HepG2 (cell line): ENCODE data around the gene CXADR. TPM values are rescaled to one million over a fixed set of nuclear protein-coding genes. Genes with fewer than 3 reads are reported as not detected.

Experiments
- BCL6 ChIP-seq: IDR thresholded peaks from 2 replicates; pipeline ENCODE4 v1.6.1; 2016; ENCODE audit warnings: missing genetic modification reagents, missing compliant biosample characterization
- CBX1 ChIP-seq: IDR thresholded peaks from one replicate; pipeline ENCODE4 v1.6.1; 2016; ENCODE audit warnings: antibody characterized with exemption, low read depth
- FOXA1 ChIP-seq, 2 experiments: fragments of 450-650 bp in 1 of 2; sonication (generic) in 1 of 2; formaldehyde crosslinking in 1 of 2; IDR thresholded peaks; 2 replicates each; pipeline versions ENCODE4 v1.4.0 to v1.6.1; 2016 to 2020; ENCODE audit warnings: missing genetic modification reagents in 1 of 2
- FOXA3 ChIP-seq: IDR thresholded peaks from 2 replicates; pipeline ENCODE4 v1.6.1; 2016; ENCODE audit warnings: missing genetic modification reagents, missing compliant biosample characterization
- FOXC1 ChIP-seq: sonication (generic); formaldehyde crosslinking; IDR thresholded peaks from 2 replicates; pipeline ENCODE4 v1.8.0; 2022; ENCODE audit warnings: mild to moderate bottlenecking, missing genetic modification reagents, borderline replicate concordance
- FOXJ3 ChIP-seq: sonication (generic); formaldehyde crosslinking; IDR thresholded peaks from 2 replicates; pipeline ENCODE4 v1.4.0; 2020; ENCODE audit warnings: missing genetic modification reagents, mild to moderate bottlenecking, borderline replicate concordance
- HDAC6 ChIP-seq: fragments of 200-600 bp; sonication (generic); IDR thresholded peaks from 2 replicates; pipeline ENCODE4 v1.7.0; 2017; ENCODE audit warnings: mild to moderate bottlenecking, antibody characterized with exemption, low read length, low read depth
- MED13 ChIP-seq: sonication (generic); formaldehyde crosslinking; IDR thresholded peaks from 2 replicates; pipeline ENCODE4 v1.5.0; 2020; ENCODE audit warnings: missing genetic modification reagents
- NKX3-1 ChIP-seq: sonication (generic); formaldehyde crosslinking; IDR thresholded peaks from 2 replicates; pipeline ENCODE4 v1.5.0; 2020; ENCODE audit warnings: missing genetic modification reagents
- SAP130 ChIP-seq: IDR thresholded peaks from 2 replicates; pipeline ENCODE4 v1.6.1; 2016; ENCODE audit warnings: low read depth
- SMC3 ChIP-seq: IDR thresholded peaks from 2 replicates; pipeline ENCODE4 v1.6.1; 2011; ENCODE audit warnings: low read length, improper control_type of control experiment
- SNRNP70 ChIP-seq: fragments of 200-400 bp; formaldehyde crosslinking; IDR thresholded peaks from 2 replicates; pipeline ENCODE4 v1.6.1; 2017; ENCODE audit warnings: mild to moderate bottlenecking, low read depth, low read length, moderate library complexity
- SOX13 ChIP-seq, 3 experiments: fragments of 450-650 bp in 1 of 3; sonication (generic) in 1 of 3; formaldehyde crosslinking in 1 of 3; IDR thresholded peaks in 2 of 3; conservative IDR thresholded peaks in 1 of 3; 2 replicates each; pipeline versions ENCODE4 v1.5.0 to v1.6.1; 2016 to 2020; ENCODE audit warnings: antibody characterized with exemption in 1 of 3, mild to moderate bottlenecking in 1 of 3, missing compliant biosample characterization in 1 of 3, missing genetic modification reagents in 1 of 3, moderate library complexity in 1 of 3
- SRSF1 ChIP-seq: fragments of 200-400 bp; formaldehyde crosslinking; optimal IDR thresholded peaks from 2 replicates; pipeline ENCODE3; 2017; ENCODE audit warnings: mild to moderate bottlenecking, low read depth, low read length, moderate library complexity
- polyA plus RNA-seq, 8 experiments: library from polyadenylated mRNA; depleted of rRNA in 3 of 8; stranded (reverse) in 7 of 8; unstranded in 1 of 8; fragments of >200 nt; fragmentation: Illumina TruSeq in 4 of 8; extraction: Trizol in 4 of 8; gene quantifications; 2 replicates each; pipeline versions ENCODE4 v1.2.1 to v1.2.3, GENCODE V29; 2011 to 2016; ENCODE audit warnings: low read depth in 4 of 8, missing spikeins in 1 of 8, mixed read lengths in 1 of 8; ENCODE audit not compliant: insufficient read depth in 1 of 8
- total RNA-seq, 5 experiments: library from RNA; depleted of rRNA; stranded (reverse); fragments of >200 nt; fragmentation: Illumina TruSeq; extraction: Trizol; gene quantifications; 2 replicates each; pipeline ENCODE4 v1.2.3, GENCODE V29; 2016; ENCODE audit warnings: low read depth in 1 of 5
- TF ChIP-seq, protein P1 (sequence below): sonication (generic); formaldehyde crosslinking; IDR thresholded peaks from 2 replicates; pipeline ENCODE4 v1.4.0; 2020; ENCODE audit warnings: missing genetic modification reagents
- TF ChIP-seq, protein P2 (sequence below): sonication (generic); formaldehyde crosslinking; IDR thresholded peaks from 2 replicates; pipeline ENCODE4 v1.4.0; 2020; ENCODE audit warnings: missing genetic modification reagents
- TF ChIP-seq, protein P3 (sequence below): IDR thresholded peaks from 2 replicates; pipeline ENCODE4 v1.6.1; 2016; ENCODE audit warnings: low read depth
- TF ChIP-seq, protein P4 (sequence below): sonication (generic); formaldehyde crosslinking; conservative IDR thresholded peaks from 2 replicates; pipeline ENCODE4 v1.4.0; 2020; ENCODE audit warnings: mild to moderate bottlenecking, missing genetic modification reagents, moderate library complexity
- TF ChIP-seq, protein P5 (sequence below): sonication (generic); formaldehyde crosslinking; IDR thresholded peaks from 2 replicates; pipeline ENCODE4 v1.5.0; 2020; ENCODE audit warnings: missing genetic modification reagents

Gene CXADR
- total and polyA plus RNA-seq, 2 of the 13 experiments (the other 11 are each of a cell fraction or from before 2014, with no cell fraction given), result 86.8 to 110 TPM

- TF ChIP-seq HDAC6 (no peak), BCL6 (peak; percentile 88), SMC3 (no peak), SOX13 (IDR thresholded peaks at IDR 0.05) (no peak), SOX13 (CRISPR knock-in tag; conservative IDR thresholded peaks at IDR 0.05 in 1 of 2, IDR thresholded peaks at IDR 0.05 in 1 of 2) (peak in 1 of 2 experiments; percentile 72; a peak in 2 of 4 replicates), FOXC1 (CRISPR knock-in tag) (no peak), MED13 (CRISPR knock-in tag) (no peak), SNRNP70 (no peak), FOXA1 (IDR thresholded peaks at IDR 0.05) (no peak), FOXA1 (CRISPR knock-in tag; IDR thresholded peaks at IDR 0.05) (peak; percentile 82), NKX3-1 (CRISPR knock-in tag) (no peak), CBX1 (no peak), FOXA3 (CRISPR knock-in tag) (peak; percentile 87), SRSF1 (no peak), SAP130 (CRISPR knock-in tag) (peak; percentile 26; the same call in 1 of the 2 replicates), FOXJ3 (0 out of 2 replicates have a peak, but pooled peaks have one; percentile 29)
- TF ChIP-seq, protein P1, sequence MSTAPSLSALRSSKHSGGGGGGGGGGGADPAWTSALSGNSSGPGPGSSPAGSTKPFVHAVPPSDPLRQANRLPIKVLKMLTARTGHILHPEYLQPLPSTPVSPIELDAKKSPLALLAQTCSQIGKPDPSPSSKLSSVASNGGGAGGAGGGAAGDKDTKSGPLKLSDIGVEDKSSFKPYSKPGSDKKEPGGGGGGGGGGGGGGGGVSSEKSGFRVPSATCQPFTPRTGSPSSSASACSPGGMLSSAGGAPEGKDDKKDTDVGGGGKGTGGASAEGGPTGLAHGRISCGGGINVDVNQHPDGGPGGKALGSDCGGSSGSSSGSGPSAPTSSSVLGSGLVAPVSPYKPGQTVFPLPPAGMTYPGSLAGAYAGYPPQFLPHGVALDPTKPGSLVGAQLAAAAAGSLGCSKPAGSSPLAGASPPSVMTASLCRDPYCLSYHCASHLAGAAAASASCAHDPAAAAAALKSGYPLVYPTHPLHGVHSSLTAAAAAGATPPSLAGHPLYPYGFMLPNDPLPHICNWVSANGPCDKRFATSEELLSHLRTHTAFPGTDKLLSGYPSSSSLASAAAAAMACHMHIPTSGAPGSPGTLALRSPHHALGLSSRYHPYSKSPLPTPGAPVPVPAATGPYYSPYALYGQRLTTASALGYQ (CRISPR knock-in tag), result peak; percentile 73
- TF ChIP-seq, protein P2, sequence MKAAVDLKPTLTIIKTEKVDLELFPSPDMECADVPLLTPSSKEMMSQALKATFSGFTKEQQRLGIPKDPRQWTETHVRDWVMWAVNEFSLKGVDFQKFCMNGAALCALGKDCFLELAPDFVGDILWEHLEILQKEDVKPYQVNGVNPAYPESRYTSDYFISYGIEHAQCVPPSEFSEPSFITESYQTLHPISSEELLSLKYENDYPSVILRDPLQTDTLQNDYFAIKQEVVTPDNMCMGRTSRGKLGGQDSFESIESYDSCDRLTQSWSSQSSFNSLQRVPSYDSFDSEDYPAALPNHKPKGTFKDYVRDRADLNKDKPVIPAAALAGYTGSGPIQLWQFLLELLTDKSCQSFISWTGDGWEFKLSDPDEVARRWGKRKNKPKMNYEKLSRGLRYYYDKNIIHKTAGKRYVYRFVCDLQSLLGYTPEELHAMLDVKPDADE (CRISPR knock-in tag), result no peak
- TF ChIP-seq, protein P3, sequence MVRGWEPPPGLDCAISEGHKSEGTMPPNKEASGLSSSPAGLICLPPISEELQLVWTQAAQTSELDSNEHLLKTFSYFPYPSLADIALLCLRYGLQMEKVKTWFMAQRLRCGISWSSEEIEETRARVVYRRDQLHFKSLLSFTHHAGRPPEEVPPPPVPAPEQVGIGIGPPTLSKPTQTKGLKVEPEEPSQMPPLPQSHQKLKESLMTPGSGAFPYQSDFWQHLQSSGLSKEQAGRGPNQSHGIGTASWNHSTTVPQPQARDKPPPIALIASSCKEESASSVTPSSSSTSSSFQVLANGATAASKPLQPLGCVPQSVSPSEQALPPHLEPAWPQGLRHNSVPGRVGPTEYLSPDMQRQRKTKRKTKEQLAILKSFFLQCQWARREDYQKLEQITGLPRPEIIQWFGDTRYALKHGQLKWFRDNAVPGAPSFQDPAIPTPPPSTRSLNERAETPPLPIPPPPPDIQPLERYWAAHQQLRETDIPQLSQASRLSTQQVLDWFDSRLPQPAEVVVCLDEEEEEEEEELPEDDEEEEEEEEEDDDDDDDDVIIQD, result 0 out of 2 replicates have a peak, but pooled peaks have one; percentile 17
- TF ChIP-seq, protein P4, sequence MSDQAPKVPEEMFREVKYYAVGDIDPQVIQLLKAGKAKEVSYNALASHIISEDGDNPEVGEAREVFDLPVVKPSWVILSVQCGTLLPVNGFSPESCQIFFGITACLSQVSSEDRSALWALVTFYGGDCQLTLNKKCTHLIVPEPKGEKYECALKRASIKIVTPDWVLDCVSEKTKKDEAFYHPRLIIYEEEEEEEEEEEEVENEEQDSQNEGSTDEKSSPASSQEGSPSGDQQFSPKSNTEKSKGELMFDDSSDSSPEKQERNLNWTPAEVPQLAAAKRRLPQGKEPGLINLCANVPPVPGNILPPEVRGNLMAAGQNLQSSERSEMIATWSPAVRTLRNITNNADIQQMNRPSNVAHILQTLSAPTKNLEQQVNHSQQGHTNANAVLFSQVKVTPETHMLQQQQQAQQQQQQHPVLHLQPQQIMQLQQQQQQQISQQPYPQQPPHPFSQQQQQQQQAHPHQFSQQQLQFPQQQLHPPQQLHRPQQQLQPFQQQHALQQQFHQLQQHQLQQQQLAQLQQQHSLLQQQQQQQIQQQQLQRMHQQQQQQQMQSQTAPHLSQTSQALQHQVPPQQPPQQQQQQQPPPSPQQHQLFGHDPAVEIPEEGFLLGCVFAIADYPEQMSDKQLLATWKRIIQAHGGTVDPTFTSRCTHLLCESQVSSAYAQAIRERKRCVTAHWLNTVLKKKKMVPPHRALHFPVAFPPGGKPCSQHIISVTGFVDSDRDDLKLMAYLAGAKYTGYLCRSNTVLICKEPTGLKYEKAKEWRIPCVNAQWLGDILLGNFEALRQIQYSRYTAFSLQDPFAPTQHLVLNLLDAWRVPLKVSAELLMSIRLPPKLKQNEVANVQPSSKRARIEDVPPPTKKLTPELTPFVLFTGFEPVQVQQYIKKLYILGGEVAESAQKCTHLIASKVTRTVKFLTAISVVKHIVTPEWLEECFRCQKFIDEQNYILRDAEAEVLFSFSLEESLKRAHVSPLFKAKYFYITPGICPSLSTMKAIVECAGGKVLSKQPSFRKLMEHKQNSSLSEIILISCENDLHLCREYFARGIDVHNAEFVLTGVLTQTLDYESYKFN, result peak; percentile 66
- TF ChIP-seq, protein P5, sequence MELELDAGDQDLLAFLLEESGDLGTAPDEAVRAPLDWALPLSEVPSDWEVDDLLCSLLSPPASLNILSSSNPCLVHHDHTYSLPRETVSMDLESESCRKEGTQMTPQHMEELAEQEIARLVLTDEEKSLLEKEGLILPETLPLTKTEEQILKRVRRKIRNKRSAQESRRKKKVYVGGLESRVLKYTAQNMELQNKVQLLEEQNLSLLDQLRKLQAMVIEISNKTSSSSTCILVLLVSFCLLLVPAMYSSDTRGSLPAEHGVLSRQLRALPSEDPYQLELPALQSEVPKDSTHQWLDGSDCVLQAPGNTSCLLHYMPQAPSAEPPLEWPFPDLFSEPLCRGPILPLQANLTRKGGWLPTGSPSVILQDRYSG, result no peak
Observed at GRCh38 chr21:17467829-17468228, 45.0 kb upstream of the CXADR start (continued).
